Lung (tissue), 12 donors: ENCODE measurements around the gene ZNF513. TPM values are rescaled to one million over a fixed set of nuclear protein-coding genes. Genes with fewer than 3 reads are reported as not detected.

Source experiments
- ATAC-seq: fragments of 200-7000 bp; cut with Tn5 transposase; one replicate; pipeline ENCODE4 v1.9.1; 2020; ENCODE audit warnings: moderate number of reproducible peaks; ENCODE audit not compliant: insufficient read depth, low FRiP score
- DNase-seq, 3 donors: peaks; one replicate each; pipeline ENCODE4 v3.0.0-alpha.2; 2013 to 2017
- H3K27ac ChIP-seq, 2 donors: one replicate each; pipeline ENCODE4 v1.5.1; 2013; ENCODE audit warnings: mild to moderate bottlenecking in 2 of 2, moderate library complexity in 2 of 2, control low read depth in 1 of 2, inconsistent platforms in 1 of 2, low read depth in 1 of 2, low read length in 1 of 2
- H3K27me3 ChIP-seq, 3 donors: one replicate each; pipeline ENCODE4 v1.5.1; 2013; ENCODE audit warnings: low read length in 2 of 3; ENCODE audit not compliant: control insufficient read depth in 3 of 3, insufficient read depth in 3 of 3
- H3K36me3 ChIP-seq, 4 donors: one replicate each; pipeline ENCODE4 v1.5.1; 2013; ENCODE audit warnings: low read length in 4 of 4, mild to moderate bottlenecking in 1 of 4, moderate library complexity in 1 of 4; ENCODE audit not compliant: control insufficient read depth in 4 of 4, insufficient read depth in 4 of 4
- H3K4me1 ChIP-seq, 5 donors: one replicate each; pipeline ENCODE4 v1.5.1; 2013; ENCODE audit warnings: low read length in 5 of 5, mild to moderate bottlenecking in 2 of 5, moderate library complexity in 1 of 5; ENCODE audit not compliant: control insufficient read depth in 5 of 5, insufficient read depth in 5 of 5
- H3K4me3 ChIP-seq: one replicate; pipeline ENCODE4 v1.5.1; 2013; ENCODE audit warnings: mild to moderate bottlenecking, control low read depth, moderate library complexity
- H3K9ac ChIP-seq, 2 donors: one replicate each; pipeline ENCODE4 v1.5.1; 2013; ENCODE audit warnings: low read length in 2 of 2, control low read depth in 1 of 2; ENCODE audit not compliant: insufficient read depth in 1 of 2
- H3K9me3 ChIP-seq, 4 donors: one replicate each; pipeline ENCODE4 v1.5.1; 2013; ENCODE audit warnings: low read length in 3 of 4, mild to moderate bottlenecking in 1 of 4, moderate library complexity in 1 of 4; ENCODE audit not compliant: control insufficient read depth in 4 of 4, insufficient read depth in 3 of 4
- CTCF ChIP-seq: IDR thresholded peaks from 2 replicates; pipeline ENCODE4 v1.5.1; 2012; ENCODE audit warnings: mild to moderate bottlenecking; ENCODE audit errors: control extremely low read depth, extremely low read depth
- WGBS, 2 donors: extraction: QIAGEN DNeasy Blood & Tissue Kit; methylation state at CpG; one replicate each; pipeline ENCODE4 v1.1.7; 2013; 5-methylcytosine and 5-hydroxymethylcytosine counted together
- polyA plus RNA-seq, 2 donors: library from polyadenylated mRNA; stranded (reverse); fragments of 200-250 nt; gene quantifications; one replicate each; pipeline ENCODE4 v1.2.1, GENCODE V29; 2013
- total RNA-seq, 2 donors: library from RNA; depleted of rRNA in 1 of 2; stranded (reverse); fragments of >200 nt in 1 of 2; gene quantifications; one replicate each; pipeline ENCODE4 v1.2.1, GENCODE V29; 2014 to 2021
- donor health status: control.
- donor health status: control.
- donor health status: Bipolar disorder and iron deficiency.
- donor health status: healthy.
- donor health status: DM: yes; HTN: yes; CAD: no.

Gene ZNF513
- total and polyA plus RNA-seq, 4 donors = 8.0 to 22.2 (median 21.3) TPM

DNA sequence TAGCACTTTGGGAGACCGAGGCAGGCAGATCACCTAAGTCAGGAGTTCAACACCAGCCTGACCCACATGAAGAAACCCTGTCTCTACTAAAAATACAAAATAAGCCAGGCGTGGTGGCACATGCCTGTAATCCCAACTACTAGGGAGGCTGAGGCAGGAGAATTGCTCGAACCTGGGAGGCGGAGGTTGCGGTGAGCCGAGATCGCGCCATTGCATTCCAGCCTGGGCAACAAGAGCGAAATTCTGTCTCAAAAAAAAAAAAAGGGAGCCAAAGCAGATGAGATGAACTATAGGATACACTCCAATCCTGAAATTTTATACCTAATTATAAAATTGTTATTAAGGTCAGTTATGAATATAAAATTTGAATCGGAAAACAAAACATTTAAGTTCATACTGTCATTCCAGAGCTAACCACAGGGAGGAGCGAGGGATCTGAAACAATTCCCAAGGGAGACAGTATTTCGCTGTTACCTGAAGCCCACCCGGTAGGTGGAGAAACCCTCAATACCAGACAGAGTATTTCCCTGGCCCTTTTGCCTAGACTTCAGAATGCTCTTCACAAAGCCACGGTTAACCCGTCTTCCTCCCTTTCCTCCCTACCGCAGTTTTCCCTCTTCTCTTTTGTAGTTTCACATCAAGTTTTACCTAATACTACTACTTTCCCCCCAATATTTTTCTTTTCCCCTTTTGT lies 27.4 kb upstream of the ZNF513 start:
- H3K27ac ChIP-seq = no peak overlapping the region
- H3K4me3 ChIP-seq = no peak overlapping the region
- H3K4me1 ChIP-seq = peaks cover 0 to 18% (median 4%) of the 10 kb centered on the region in 5 donors
- no peaks in the 10 kb centered on the region for H3K27me3 ChIP-seq
- no peaks in the 10 kb centered on the region for H3K9me3 ChIP-seq
- H3K36me3 ChIP-seq = peaks cover 0 to 4% (median 3%) of the 10 kb centered on the region in 4 donors
- WGBS, 2 donors = 52 to 56% methylated on average over 16 of the region's 16 CpGs
- DNase-seq (peak; percentile 41 to 58 (median 47)), ATAC-seq (no peak)
- H3K9ac ChIP-seq = peak overlapping the region; percentile 39 to 72
- TF ChIP-seq CTCF = peak; percentile 8

DNA sequence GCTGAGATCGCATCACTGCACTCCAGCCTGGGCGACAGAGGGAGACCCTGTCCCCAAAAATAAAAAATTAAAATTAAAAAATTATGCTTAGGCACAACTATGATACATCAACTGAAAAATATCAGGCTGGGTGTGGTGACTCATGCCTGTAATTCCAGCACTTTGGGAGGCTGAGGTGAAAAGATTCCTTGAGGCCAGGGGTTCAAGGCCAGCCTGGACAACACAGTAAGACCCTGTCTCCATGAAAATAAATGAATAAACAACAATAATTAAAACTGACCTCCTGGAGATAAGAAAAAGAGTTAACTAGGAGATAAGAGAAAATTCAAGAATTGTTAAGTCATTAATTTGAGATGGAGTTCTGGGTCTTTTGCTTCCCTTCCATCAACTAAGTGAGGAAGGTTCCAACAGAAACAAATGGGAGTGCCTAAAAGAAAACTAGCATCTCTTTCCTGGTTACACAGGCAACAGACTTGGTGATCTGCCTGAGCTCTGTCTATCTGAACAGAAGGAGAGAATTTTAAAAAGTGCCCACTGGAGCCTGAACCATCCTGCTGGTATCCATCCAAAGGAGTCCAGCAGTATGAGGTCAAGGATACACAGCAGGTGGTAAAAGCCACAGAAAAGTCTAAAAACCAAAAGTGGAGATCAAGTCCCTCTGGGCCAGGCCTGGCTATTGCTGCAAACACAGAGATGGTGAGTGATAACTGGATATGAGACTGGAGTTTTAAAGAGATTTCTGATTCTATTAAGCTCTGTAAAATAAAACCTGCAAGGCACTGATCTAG lies 20.0 kb upstream of the ZNF513 start:
- H3K27ac ChIP-seq = no peak overlapping the region
- H3K4me3 ChIP-seq = no peak overlapping the region
- peaks cover 0 to 3% (median 0%) of the 10 kb centered on the region in 5 donors for H3K4me1 ChIP-seq
- DNase-seq = no peak
- ATAC-seq = no peak
- WGBS, 2 donors = 96 to 98% methylated on average over 2 of the region's 2 CpGs
- no peak for TF ChIP-seq CTCF
- H3K27me3 ChIP-seq = no peaks in the 10 kb centered on the region
- H3K9me3 ChIP-seq = no peaks in the 10 kb centered on the region
- no peak overlapping the region for H3K9ac ChIP-seq
- H3K36me3 ChIP-seq = peaks cover 0 to 7% (median 2%) of the 10 kb centered on the region in 4 donors

DNA sequence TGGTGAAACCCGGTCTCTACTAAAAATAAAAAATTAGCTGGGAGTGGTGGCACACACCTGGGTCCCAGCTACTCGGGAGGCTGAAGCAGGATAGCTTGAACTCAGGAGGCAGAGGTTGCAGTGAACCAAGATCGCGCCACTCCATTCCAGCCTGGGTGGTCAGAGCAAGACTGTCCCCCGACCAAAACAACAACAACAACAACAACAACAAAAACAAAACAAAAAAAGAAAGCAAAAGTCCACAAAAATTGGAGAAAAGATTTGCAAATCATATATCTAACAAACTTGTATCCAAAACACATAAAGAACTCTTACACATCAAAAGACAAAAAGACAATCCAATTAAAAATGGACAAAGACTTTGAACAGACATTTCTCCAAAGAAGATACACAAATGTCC lies 18.4 kb upstream of the ZNF513 start:
- TF ChIP-seq CTCF = no peak
- DNase-seq = no peak
- H3K4me3 ChIP-seq = no peak overlapping the region
- no peak for ATAC-seq
- H3K36me3 ChIP-seq = peaks cover 0 to 3% (median 1%) of the 10 kb centered on the region in 4 donors
- no peak overlapping the region for H3K9ac ChIP-seq
- 94 to 96% methylated on average over 5 of the region's 5 CpGs for WGBS, 2 donors
- no peaks in the 10 kb centered on the region for H3K27me3 ChIP-seq
- H3K27ac ChIP-seq = no peak overlapping the region
- no peaks in the 10 kb centered on the region for H3K9me3 ChIP-seq
- H3K4me1 ChIP-seq = peaks cover 0 to 3% (median 0%) of the 10 kb centered on the region in 5 donors
